HL-60 (cell line): ENCODE data around the gene PRSS22.

Experiments
- DNase-seq, 2 experiments: peaks; one replicate each; pipeline ENCODE4 v3.0.0-alpha.2; 2010 to 2020; ENCODE audit warnings: low read depth in 1 of 2, low spot score in 1 of 2
- H3K27ac ChIP-seq: fragments of 250-450 bp; sonication (Bioruptor Pico); replicated peaks from 2 replicates; pipeline ENCODE4 v1.5.1; 2020; ENCODE audit warnings: mild to moderate bottlenecking, moderate library complexity
- H3K27me3 ChIP-seq: fragments of 250-450 bp; sonication (Bioruptor Pico); 2 replicates; pipeline ENCODE4 v1.5.1; 2021; ENCODE audit warnings: mild to moderate bottlenecking, moderate library complexity; ENCODE audit not compliant: insufficient read depth, poor library complexity, severe bottlenecking
- H3K4me3 ChIP-seq: replicated peaks from 2 replicates; pipeline ENCODE4 v1.5.1; 2011; ENCODE audit warnings: mild to moderate bottlenecking, control low read depth, low read length; ENCODE audit not compliant: insufficient read depth
- GABPA ChIP-seq: IDR thresholded peaks from 2 replicates; pipeline ENCODE4 v1.6.1; 2012; ENCODE audit warnings: low read depth
- POLR2AphosphoS5 ChIP-seq: IDR thresholded peaks from 2 replicates; pipeline ENCODE4 v1.6.1; 2012; ENCODE audit warnings: low read depth
- SPI1 ChIP-seq: IDR thresholded peaks from 2 replicates; pipeline ENCODE4 v1.6.1; 2012; ENCODE audit warnings: low read depth, mild to moderate bottlenecking, borderline replicate concordance
- TF ChIP-seq, protein P1 (sequence below): IDR thresholded peaks from one replicate; pipeline ENCODE4 v1.5.1; 2011; ENCODE audit warnings: low read length, control low read depth, inconsistent platforms; ENCODE audit not compliant: insufficient read depth
- TF ChIP-seq, protein P2 (sequence below): IDR thresholded peaks from 2 replicates; pipeline ENCODE4 v1.6.1; 2012; ENCODE audit warnings: low read depth; ENCODE audit not compliant: insufficient replicate concordance

Gene PRSS22

DNA sequence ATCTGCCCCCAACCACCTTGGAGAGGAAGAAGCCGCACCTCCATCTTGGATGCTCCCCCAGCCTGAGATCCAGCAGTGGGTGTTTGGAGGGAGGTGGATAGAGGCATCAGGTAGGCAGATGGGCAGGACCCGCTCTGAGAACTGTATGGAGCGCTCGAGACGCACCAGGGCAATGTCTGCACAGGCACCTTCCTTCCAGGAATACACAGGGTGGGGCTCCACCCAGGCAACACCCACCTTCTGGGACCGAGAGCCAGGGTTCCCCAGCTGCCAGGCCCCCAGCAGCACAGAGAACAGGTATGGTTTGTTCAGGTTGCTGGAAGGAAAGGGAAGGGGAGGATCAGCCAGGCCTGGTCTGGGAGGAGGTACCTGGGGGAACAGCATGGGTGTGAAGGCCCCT lies 2.4 kb downstream of the PRSS22 start:
- H3K4me3 ChIP-seq = no peak overlapping the region
- TF ChIP-seq, protein P1, sequence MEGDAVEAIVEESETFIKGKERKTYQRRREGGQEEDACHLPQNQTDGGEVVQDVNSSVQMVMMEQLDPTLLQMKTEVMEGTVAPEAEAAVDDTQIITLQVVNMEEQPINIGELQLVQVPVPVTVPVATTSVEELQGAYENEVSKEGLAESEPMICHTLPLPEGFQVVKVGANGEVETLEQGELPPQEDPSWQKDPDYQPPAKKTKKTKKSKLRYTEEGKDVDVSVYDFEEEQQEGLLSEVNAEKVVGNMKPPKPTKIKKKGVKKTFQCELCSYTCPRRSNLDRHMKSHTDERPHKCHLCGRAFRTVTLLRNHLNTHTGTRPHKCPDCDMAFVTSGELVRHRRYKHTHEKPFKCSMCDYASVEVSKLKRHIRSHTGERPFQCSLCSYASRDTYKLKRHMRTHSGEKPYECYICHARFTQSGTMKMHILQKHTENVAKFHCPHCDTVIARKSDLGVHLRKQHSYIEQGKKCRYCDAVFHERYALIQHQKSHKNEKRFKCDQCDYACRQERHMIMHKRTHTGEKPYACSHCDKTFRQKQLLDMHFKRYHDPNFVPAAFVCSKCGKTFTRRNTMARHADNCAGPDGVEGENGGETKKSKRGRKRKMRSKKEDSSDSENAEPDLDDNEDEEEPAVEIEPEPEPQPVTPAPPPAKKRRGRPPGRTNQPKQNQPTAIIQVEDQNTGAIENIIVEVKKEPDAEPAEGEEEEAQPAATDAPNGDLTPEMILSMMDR = no peak
- TF ChIP-seq, protein P2, sequence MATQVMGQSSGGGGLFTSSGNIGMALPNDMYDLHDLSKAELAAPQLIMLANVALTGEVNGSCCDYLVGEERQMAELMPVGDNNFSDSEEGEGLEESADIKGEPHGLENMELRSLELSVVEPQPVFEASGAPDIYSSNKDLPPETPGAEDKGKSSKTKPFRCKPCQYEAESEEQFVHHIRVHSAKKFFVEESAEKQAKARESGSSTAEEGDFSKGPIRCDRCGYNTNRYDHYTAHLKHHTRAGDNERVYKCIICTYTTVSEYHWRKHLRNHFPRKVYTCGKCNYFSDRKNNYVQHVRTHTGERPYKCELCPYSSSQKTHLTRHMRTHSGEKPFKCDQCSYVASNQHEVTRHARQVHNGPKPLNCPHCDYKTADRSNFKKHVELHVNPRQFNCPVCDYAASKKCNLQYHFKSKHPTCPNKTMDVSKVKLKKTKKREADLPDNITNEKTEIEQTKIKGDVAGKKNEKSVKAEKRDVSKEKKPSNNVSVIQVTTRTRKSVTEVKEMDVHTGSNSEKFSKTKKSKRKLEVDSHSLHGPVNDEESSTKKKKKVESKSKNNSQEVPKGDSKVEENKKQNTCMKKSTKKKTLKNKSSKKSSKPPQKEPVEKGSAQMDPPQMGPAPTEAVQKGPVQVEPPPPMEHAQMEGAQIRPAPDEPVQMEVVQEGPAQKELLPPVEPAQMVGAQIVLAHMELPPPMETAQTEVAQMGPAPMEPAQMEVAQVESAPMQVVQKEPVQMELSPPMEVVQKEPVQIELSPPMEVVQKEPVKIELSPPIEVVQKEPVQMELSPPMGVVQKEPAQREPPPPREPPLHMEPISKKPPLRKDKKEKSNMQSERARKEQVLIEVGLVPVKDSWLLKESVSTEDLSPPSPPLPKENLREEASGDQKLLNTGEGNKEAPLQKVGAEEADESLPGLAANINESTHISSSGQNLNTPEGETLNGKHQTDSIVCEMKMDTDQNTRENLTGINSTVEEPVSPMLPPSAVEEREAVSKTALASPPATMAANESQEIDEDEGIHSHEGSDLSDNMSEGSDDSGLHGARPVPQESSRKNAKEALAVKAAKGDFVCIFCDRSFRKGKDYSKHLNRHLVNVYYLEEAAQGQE = no peak
- TF ChIP-seq GABPA (no peak), SPI1 (no peak), POLR2AphosphoS5 (no peak)
- no peak for DNase-seq
- H3K27me3 ChIP-seq = peaks cover 15% of the 10 kb centered on the region
- no peak overlapping the region for H3K27ac ChIP-seq

DNA sequence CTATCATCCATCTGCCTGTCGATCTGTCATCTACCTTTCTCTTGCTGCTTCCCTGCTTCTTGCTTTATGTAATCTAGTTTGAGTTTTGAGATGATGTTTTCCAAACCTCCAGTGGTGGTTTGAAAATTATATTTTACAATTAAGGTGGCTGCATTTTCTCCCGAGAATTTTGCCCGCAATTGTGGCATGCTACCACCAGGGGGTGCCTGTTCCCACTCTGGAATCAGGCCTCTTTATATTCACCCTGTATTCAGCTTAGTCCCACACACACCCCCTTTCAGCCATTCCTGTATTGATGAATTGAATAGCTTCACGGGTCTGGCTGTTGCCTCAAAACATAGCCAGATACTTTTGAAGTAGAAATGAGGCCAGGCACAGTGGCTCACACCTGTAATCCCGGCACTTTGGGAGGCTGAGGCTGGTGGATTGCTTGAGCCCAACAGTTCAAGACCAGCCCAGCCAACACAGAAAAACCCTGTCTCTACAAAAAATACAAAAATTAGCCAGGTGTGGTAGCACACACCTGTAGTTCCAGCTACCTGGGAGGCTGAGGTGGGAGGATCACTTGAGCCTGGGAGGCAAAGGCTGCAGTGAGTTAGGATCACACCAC lies 3.2 kb downstream of the PRSS22 start:
- TF ChIP-seq SPI1 = no peak
- no peak for TF ChIP-seq GABPA
- TF ChIP-seq, protein P1 = peak; percentile 51
- no peak overlapping the region for H3K27ac ChIP-seq
- peak in 1 of 2 experiments; percentile 34 for DNase-seq
- H3K4me3 ChIP-seq = no peak overlapping the region
- peaks cover 15% of the 10 kb centered on the region for H3K27me3 ChIP-seq

DNA sequence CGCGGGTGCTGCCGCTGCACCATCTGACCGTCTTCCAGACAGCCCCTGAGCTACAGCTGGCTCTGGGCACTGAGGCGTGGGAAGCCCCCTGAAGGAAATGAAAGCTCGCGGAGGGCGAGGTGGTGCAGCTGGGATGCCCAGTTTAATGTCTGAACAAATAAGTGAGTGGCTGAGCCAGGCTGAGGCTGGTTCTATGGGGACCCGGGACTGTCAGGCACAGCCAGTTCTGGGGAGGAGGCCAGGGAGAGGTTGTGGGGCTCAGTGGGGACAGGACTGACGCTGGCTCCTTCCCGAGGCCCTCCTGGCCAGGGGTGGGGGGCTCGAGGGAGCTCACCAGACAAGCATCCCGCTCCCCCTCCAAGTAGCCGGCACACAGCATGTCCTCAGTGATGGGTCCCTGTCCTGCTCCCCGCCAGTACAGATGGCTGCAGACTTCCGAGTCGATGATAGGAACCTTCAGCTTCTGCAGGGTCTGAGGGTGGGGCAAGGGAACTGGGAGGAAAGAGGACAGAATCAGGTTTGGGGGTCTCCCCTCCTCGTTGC lies 4.4 kb downstream of the PRSS22 start:
- TF ChIP-seq, protein P2 = no peak
- TF ChIP-seq SPI1 (no peak), GABPA (no peak)
- H3K27me3 ChIP-seq = peaks cover 10% of the 10 kb centered on the region

DNA sequence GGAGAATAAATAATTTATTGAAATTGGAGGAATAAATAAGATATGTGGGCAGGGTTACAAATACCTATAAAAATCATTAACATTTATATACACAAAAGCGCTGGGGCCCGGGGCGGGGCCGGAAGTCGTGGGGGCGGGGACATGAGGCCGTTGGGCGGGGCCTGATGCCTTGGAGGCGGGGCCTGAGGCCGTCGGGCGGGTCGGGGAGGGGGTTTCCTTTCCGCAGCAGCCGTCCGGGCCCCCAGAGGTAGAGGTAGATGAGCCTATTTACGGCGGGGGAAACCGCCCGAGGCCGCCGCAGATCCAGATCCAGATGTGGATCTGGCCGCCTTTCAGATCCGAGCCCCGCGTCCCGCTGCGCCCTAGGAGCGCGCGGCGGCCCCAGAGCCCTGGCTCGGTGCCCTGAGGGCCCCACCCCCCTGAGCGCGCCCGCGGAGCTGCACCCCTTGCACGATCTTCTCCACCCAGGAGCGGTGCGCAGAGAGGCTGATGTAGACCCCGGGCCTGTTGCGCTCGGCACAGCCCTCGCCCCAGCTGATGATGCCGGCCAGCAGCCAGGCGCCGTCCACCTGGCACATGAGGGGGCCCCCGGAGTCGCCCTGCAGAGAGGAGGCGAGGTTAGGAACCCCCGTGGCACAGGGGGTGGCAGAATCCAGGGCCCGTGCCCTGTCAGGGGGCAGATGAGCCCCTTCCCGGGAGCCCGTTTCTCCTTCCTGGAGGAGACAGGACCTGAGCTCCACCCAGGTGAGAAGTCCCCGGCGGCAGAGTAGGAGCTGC lies 5.1 kb downstream of the PRSS22 start:
- DNase-seq = no peak
- no peak overlapping the region for H3K4me3 ChIP-seq
- no peak for TF ChIP-seq SPI1
- TF ChIP-seq, protein P1 = no peak
- TF ChIP-seq, protein P2 = no peak
- TF ChIP-seq GABPA = no peak
- no peak for TF ChIP-seq POLR2AphosphoS5

More for the DNA sequence above, 4.4 kb downstream of the PRSS22 start:
- DNase-seq = no peak
- Histone ChIP-seq H3K27ac (no peak overlapping the region), H3K4me3 (no peak overlapping the region)

More for the DNA sequence above, 5.1 kb downstream of the PRSS22 start:
- H3K27me3 ChIP-seq = peaks cover 3% of the 10 kb centered on the region
- no peak overlapping the region for H3K27ac ChIP-seq
